PFSK-1 (cell line): ENCODE data around the gene KIF26A.

Experiments used
- FOXP2 ChIP-seq: optimal IDR thresholded peaks from 2 replicates; pipeline ENCODE3; 2011; ENCODE audit warnings: borderline replicate concordance, control low read depth, inconsistent platforms; ENCODE audit not compliant: insufficient read depth; ENCODE audit errors: extremely low read length, extremely low read depth
- POLR2AphosphoS5 ChIP-seq: IDR thresholded peaks from 2 replicates; pipeline ENCODE4 v1.6.1; 2012; ENCODE audit warnings: low read depth, mild to moderate bottlenecking, control low read depth, low read length, moderate library complexity
- REST ChIP-seq, 2 experiments: IDR thresholded peaks; 2 replicates each; pipeline versions ENCODE4 v1.6.1 to v1.8.0; 2011 to 2012; ENCODE audit warnings: low read depth in 2 of 2, low read length in 2 of 2, control low read depth in 1 of 2, inconsistent platforms in 1 of 2, mild to moderate bottlenecking in 1 of 2, moderate library complexity in 1 of 2; ENCODE audit not compliant: insufficient read depth in 1 of 2
- TAF1 ChIP-seq: IDR thresholded peaks from 2 replicates; pipeline ENCODE4 v1.6.1; 2012; ENCODE audit warnings: low read length, control low read depth, borderline replicate concordance; ENCODE audit not compliant: insufficient read depth

DNA sequence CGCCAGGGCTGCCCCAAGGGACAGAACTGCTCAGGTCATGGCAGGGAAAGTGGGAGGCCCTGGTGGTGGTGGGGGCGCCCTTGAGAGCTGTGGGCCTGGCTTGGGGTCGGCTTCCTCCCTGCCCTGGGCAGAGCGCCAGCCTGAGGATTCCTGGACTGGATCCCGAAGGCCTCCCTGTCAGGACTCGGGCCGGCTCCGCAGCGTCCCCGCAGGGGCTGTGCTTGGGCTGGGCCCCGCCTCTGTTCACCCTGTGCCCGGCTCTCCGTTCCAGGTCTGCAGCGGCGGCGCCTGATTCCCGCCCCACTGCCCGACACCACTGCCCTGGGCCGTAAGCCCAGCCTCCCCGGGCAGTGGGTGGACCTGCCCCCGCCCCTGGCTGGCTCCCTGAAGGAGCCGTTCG is 39.9 kb downstream of the KIF26A start:
- TF ChIP-seq TAF1 (no peak), POLR2AphosphoS5 (no peak), REST (IDR thresholded peaks at IDR 0.05; ENCODE audit: insufficient read depth in 1 of 2, low read depth in 2 of 2, low read length in 2 of 2) (no peak), FOXP2 (no peak)
